GM23248 (cell line): ENCODE data around the gene MAP3K13. TPM values are rescaled to one million over a fixed set of nuclear protein-coding genes. Genes with fewer than 3 reads are reported as not detected.
A peak's percentile ranks its signal among the peaks of the same experiment; 100 is the strongest.

ENCODE experiments used
- DNase-seq: peaks from one replicate; pipeline ENCODE4 v3.0.0-alpha.2; 2015
- H2AFZ ChIP-seq: fragments of 200-600 bp; sonication (generic); 2 replicates; pipeline ENCODE4 v1.6.1; 2016; ENCODE audit warnings: antibody characterized with exemption
- H3F3A ChIP-seq: fragments of 200-600 bp; sonication (generic); 2 replicates; pipeline ENCODE4 v1.6.1; 2016; ENCODE audit warnings: mild to moderate bottlenecking, antibody characterized with exemption, mixed run types; ENCODE audit not compliant: insufficient read depth
- H3K27ac ChIP-seq: fragments of 200-600 bp; sonication (generic); 2 replicates; pipeline ENCODE4 v1.5.1; 2016; ENCODE audit warnings: mild to moderate bottlenecking
- H3K27me3 ChIP-seq: fragments of 200-600 bp; sonication (generic); replicated peaks from 2 replicates; pipeline ENCODE4 v1.6.1; 2016; ENCODE audit warnings: mild to moderate bottlenecking; ENCODE audit not compliant: insufficient read depth
- H3K36me3 ChIP-seq: fragments of 200-600 bp; sonication (generic); 2 replicates; pipeline ENCODE4 v1.6.1; 2016; ENCODE audit warnings: low read depth, mild to moderate bottlenecking
- H3K4me1 ChIP-seq: fragments of 200-600 bp; sonication (generic); 2 replicates; pipeline ENCODE4 v1.6.1; 2016; ENCODE audit warnings: mild to moderate bottlenecking; ENCODE audit not compliant: insufficient read depth
- H3K4me2 ChIP-seq: fragments of 200-600 bp; sonication (generic); one replicate; pipeline ENCODE4 v1.6.1; 2016; ENCODE audit warnings: mild to moderate bottlenecking; ENCODE audit not compliant: unreplicated experiment
- H3K4me3 ChIP-seq: fragments of 200-600 bp; sonication (generic); 2 replicates; pipeline ENCODE4 v1.5.1; 2016; ENCODE audit warnings: mild to moderate bottlenecking
- H3K79me2 ChIP-seq: fragments of 200-600 bp; sonication (generic); 2 replicates; pipeline ENCODE4 v1.6.1; 2016; ENCODE audit warnings: mild to moderate bottlenecking; ENCODE audit not compliant: insufficient read depth
- H3K9ac ChIP-seq: fragments of 200-600 bp; sonication (generic); 2 replicates; pipeline ENCODE4 v1.6.1; 2016; ENCODE audit warnings: mild to moderate bottlenecking
- H3K9me2 ChIP-seq: fragments of 200-600 bp; sonication (generic); 2 replicates; pipeline ENCODE4 v1.6.1; 2016; ENCODE audit warnings: mixed run types, mild to moderate bottlenecking, moderate library complexity; ENCODE audit not compliant: insufficient read depth
- H3K9me3 ChIP-seq: fragments of 200-600 bp; sonication (generic); one replicate; pipeline ENCODE4 v1.6.1; 2017; ENCODE audit warnings: low read depth
- H4K20me1 ChIP-seq: fragments of 200-600 bp; sonication (generic); 2 replicates; pipeline ENCODE4 v1.6.0; 2016; ENCODE audit not compliant: insufficient read depth
- EZH2 ChIP-seq: fragments of 200-600 bp; sonication (generic); IDR thresholded peaks from 2 replicates; pipeline ENCODE4 v1.6.1; 2018; ENCODE audit warnings: antibody characterized with exemption, mild to moderate bottlenecking; ENCODE audit not compliant: insufficient read depth, poor library complexity, severe bottlenecking
- EZH2phosphoT487 ChIP-seq: fragments of 200-600 bp; sonication (generic); IDR thresholded peaks from 2 replicates; pipeline ENCODE4 v1.6.1; 2018; ENCODE audit warnings: antibody characterized with exemption, moderate library complexity, mild to moderate bottlenecking, low read depth; ENCODE audit not compliant: insufficient read depth
- WGBS, 2 experiments: methylation state at CpG; one replicate each; pipeline ENCODE4 v1.1.6; 2015 to 2017; ENCODE audit warnings: low lambda C conversion rate in 2 of 2, low coverage in 1 of 2; ENCODE audit errors: missing lambda C conversion rate in 2 of 2; 5-methylcytosine and 5-hydroxymethylcytosine counted together
- in situ Hi-C: fragments of 300-500 bp; cut with MboI; formaldehyde crosslinking; loops from 2 replicates; pipeline ENCODE4 v1.15.0; 2020
- polyA plus RNA-seq: library from polyadenylated mRNA; unstranded; fragments of >200 nt; fragmentation: Nextera tagmentation; extraction: Ambion mirVana; gene quantifications from 2 replicates; pipeline ENCODE4 v1.2.1, GENCODE V29; 2016
- total RNA-seq: library from RNA; depleted of rRNA; stranded (reverse); fragments of >200 nt; shearing (Covaris generic); gene quantifications from 2 replicates; pipeline ENCODE4 v1.2.3, GENCODE V29; 2014; rRNA removed

Gene MAP3K13, protein sequence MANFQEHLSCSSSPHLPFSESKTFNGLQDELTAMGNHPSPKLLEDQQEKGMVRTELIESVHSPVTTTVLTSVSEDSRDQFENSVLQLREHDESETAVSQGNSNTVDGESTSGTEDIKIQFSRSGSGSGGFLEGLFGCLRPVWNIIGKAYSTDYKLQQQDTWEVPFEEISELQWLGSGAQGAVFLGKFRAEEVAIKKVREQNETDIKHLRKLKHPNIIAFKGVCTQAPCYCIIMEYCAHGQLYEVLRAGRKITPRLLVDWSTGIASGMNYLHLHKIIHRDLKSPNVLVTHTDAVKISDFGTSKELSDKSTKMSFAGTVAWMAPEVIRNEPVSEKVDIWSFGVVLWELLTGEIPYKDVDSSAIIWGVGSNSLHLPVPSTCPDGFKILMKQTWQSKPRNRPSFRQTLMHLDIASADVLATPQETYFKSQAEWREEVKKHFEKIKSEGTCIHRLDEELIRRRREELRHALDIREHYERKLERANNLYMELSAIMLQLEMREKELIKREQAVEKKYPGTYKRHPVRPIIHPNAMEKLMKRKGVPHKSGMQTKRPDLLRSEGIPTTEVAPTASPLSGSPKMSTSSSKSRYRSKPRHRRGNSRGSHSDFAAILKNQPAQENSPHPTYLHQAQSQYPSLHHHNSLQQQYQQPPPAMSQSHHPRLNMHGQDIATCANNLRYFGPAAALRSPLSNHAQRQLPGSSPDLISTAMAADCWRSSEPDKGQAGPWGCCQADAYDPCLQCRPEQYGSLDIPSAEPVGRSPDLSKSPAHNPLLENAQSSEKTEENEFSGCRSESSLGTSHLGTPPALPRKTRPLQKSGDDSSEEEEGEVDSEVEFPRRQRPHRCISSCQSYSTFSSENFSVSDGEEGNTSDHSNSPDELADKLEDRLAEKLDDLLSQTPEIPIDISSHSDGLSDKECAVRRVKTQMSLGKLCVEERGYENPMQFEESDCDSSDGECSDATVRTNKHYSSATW
- total RNA-seq (14.8 and 16.7 TPM in 2 replicates), polyA plus RNA-seq (45.2 and 52.5 TPM in 2 replicates)

GRCh38 chr3:185362850-185363661 lies at the start of gene MAP3K13:
MAP3K13 (plus strand) TSS chr3:185363136; CDS start chr3:185428582, 65,446 bp downstream.
- Histone ChIP-seq H3K27ac (peak within 1 kb of the TSS; percentile 83), H3K36me3 (no peaks in the 10 kb centered on the region), H3K9me3 (no peaks in the 10 kb centered on the region), H3K4me1 (peaks cover 24% of the 10 kb centered on the region), H3K4me2 (peak within 1 kb of the TSS; percentile 98), H4K20me1 (no peaks in the 10 kb centered on the region), H3K9ac (peak within 1 kb of the TSS; percentile 86), H3K79me2 (0 out of 2 replicates have a peak, but pooled peaks cover 10% of the 10 kb centered on the region), H3F3A (peaks cover 26% of the 10 kb centered on the region), H2AFZ (peak within 1 kb of the TSS; percentile 92), H3K27me3 (no peaks in the 10 kb centered on the region), H3K4me3 (peak within 1 kb of the TSS; percentile 85), H3K9me2 (no peaks in the 10 kb centered on the region)
- TF ChIP-seq EZH2 (no peak), EZH2phosphoT487 (no peak)
- WGBS, 2 experiments, result 1 to 2% methylated on average over 17 of the region's 17 CpGs
- in situ Hi-C loops, result no loop called here
- peak; percentile 96 for DNase-seq

GRCh38 chr3:185313693-185314246 lies 49.2 kb upstream of the MAP3K13 start:
- no peaks in the 10 kb centered on the region for H3K4me1 ChIP-seq
- H3K9me2 ChIP-seq, result no peaks in the 10 kb centered on the region
- H3F3A ChIP-seq, result no peaks in the 10 kb centered on the region
- H4K20me1 ChIP-seq, result no peaks in the 10 kb centered on the region
- no peaks in the 10 kb centered on the region for H3K27me3 ChIP-seq
- no peak overlapping the region for H3K4me2 ChIP-seq
- no peak overlapping the region for H3K9ac ChIP-seq
- no peaks in the 10 kb centered on the region for H3K36me3 ChIP-seq
- no peak overlapping the region for H3K4me3 ChIP-seq
- H3K9me3 ChIP-seq, result no peaks in the 10 kb centered on the region
- no peak for DNase-seq
- H2AFZ ChIP-seq, result no peak overlapping the region
- in situ Hi-C loops, result no loop called here
- TF ChIP-seq EZH2 (no peak), EZH2phosphoT487 (no peak)
- H3K79me2 ChIP-seq, result no peaks in the 10 kb centered on the region
- 80 to 85% methylated on average over 3 of the region's 3 CpGs for WGBS, 2 experiments
- no peak overlapping the region for H3K27ac ChIP-seq

DNA sequence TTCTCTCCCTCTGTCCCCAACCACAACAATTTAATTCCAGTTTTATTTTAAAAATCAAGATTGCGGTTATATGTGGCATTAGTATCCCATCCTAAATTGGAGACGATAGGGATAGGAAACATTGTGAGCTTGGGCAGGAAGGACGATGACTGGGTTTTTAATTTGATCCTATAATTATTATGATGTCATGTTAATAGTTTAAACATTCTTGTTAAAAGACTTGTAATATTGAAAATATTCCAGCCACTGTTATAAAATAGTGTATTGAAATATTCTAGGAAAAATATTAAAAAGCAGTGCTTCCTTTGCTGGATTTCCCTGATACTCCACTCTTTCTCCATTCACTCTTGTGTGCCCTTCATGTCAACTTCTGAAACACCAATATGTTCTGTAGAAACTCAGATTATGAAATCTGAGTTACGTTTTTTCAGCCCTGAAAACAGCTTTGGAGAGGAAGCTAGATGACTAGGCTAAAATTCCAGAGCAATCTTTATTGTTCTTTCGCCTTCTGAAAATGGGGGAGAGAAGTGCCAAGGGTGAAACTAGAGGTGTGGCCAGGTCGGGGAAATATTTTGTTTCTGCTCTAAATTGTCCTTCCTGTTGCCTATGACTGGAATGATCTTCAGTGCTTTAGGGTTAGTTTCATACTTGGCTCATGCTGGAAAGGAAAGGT lies 46.1 kb upstream of the MAP3K13 start:
- H3K9me3 ChIP-seq, result no peaks in the 10 kb centered on the region
- H2AFZ ChIP-seq, result no peak overlapping the region
- H3K9me2 ChIP-seq, result no peaks in the 10 kb centered on the region
- no peak overlapping the region for H3K4me2 ChIP-seq
- no peak overlapping the region for H3K9ac ChIP-seq
- no peaks in the 10 kb centered on the region for H3K4me1 ChIP-seq
- no peak overlapping the region for H3K27ac ChIP-seq
- no peak overlapping the region for H3K4me3 ChIP-seq
- in situ Hi-C loops, result no loop called here
- TF ChIP-seq EZH2 (no peak), EZH2phosphoT487 (no peak)
- no peaks in the 10 kb centered on the region for H3F3A ChIP-seq
- DNase-seq, result no peak
- no peaks in the 10 kb centered on the region for H3K79me2 ChIP-seq
- H3K36me3 ChIP-seq, result no peaks in the 10 kb centered on the region
- H4K20me1 ChIP-seq, result no peaks in the 10 kb centered on the region
- 96 to 97% methylated on average over 6 of the region's 6 CpGs for WGBS, 2 experiments
- H3K27me3 ChIP-seq, result no peaks in the 10 kb centered on the region
